ENCODE results near the gene ERCC5. TPM values are rescaled to one million over a fixed set of nuclear protein-coding genes. Genes with fewer than 3 reads are reported as not detected.

Gene ERCC5
- total RNA-seq, 2 donors from 2014 or later: 38.2 to 40.0 TPM

DNA sequence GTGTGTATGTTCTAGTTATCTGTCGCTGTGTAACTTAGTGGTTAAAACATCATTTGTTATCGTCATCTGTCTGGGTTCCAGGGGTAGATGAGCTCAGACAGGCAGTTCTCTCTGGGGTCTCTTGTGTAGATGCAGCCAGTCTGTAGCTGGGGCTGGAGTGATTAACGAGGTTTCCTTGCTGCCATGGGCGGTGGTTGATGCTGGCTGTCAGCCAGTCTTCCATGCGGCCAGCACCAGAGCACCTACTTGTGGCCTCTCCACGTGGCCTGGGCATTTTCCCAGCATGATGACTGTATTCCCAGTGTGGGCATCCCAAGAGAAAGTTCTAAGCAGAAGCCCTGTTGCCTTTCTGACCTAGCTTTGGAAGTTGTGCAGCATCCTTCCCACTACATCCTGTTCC, 10.7 kb downstream of the ERCC5 start:
- Histone ChIP-seq H3K36me3 (peaks cover 67% of the 10 kb centered on the region), H3K4me3 (no peak overlapping the region), H3K27ac (no peak overlapping the region), H3K4me1 (peaks cover 0 to 13% of the 10 kb centered on the region in 2 donors), H3K9me3 (no peaks in the 10 kb centered on the region), H3K27me3 (no peaks in the 10 kb centered on the region)
- DNase-seq (ENCODE audit: low spot score): no peak
- TF ChIP-seq, protein P1, sequence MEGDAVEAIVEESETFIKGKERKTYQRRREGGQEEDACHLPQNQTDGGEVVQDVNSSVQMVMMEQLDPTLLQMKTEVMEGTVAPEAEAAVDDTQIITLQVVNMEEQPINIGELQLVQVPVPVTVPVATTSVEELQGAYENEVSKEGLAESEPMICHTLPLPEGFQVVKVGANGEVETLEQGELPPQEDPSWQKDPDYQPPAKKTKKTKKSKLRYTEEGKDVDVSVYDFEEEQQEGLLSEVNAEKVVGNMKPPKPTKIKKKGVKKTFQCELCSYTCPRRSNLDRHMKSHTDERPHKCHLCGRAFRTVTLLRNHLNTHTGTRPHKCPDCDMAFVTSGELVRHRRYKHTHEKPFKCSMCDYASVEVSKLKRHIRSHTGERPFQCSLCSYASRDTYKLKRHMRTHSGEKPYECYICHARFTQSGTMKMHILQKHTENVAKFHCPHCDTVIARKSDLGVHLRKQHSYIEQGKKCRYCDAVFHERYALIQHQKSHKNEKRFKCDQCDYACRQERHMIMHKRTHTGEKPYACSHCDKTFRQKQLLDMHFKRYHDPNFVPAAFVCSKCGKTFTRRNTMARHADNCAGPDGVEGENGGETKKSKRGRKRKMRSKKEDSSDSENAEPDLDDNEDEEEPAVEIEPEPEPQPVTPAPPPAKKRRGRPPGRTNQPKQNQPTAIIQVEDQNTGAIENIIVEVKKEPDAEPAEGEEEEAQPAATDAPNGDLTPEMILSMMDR (IDR thresholded peaks at IDR 0.05): no peak

DNA sequence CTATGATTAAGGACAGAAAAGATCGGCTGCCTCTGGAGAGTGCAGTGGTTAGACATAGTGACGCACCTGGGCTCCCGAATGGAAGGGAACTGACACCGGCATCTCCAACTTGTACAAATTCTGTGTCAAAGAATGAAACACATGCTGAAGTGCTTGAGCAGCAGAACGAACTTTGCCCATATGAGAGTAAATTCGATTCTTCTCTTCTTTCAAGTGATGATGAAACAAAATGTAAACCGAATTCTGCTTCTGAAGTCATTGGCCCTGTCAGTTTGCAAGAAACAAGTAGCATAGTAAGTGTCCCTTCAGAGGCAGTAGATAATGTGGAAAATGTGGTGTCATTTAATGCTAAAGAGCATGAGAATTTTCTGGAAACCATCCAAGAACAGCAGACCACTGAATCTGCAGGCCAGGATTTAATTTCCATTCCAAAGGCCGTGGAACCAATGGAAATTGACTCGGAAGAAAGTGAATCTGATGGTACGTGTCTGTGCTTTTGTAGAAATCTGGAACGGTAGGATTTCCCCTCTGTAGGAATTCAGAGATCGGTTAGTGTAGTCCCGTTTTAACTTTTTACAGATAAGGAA, 16.9 kb downstream of the ERCC5 start:
- TF ChIP-seq, protein P1 (IDR thresholded peaks at IDR 0.05): no peak
- no peaks in the 10 kb centered on the region for H3K27me3 ChIP-seq
- H3K4me1 ChIP-seq: no peaks in the 10 kb centered on the region
- H3K9me3 ChIP-seq: no peaks in the 10 kb centered on the region
- no peak overlapping the region for H3K4me3 ChIP-seq
- H3K27ac ChIP-seq: no peak overlapping the region
- H3K36me3 ChIP-seq: peaks cover 96% of the 10 kb centered on the region
- no peak for DNase-seq (ENCODE audit: low spot score)

DNA sequence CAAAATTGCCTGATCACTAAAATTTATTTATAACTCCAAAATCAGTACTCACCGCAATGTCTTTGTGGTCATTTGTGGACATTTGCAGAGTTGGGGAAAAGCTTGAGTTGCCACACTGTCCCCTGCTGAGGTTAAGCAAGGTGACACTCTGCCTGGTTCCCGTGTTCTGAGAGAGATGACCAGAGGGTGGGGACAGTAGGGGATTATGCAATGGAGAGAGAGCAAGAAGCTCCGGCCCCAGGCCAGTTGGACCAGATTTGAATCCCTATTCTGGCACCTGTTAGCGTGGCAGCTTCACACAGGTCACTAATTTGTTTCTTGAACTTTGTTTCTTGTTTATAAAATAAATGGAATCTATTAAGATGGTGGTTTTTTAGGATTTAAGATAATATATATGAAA, 17.8 kb downstream of the ERCC5 start:
- Histone ChIP-seq H3K27me3 (no peaks in the 10 kb centered on the region), H3K27ac (no peak overlapping the region)
- TF ChIP-seq, protein P1 (IDR thresholded peaks at IDR 0.05): no peak

DNA sequence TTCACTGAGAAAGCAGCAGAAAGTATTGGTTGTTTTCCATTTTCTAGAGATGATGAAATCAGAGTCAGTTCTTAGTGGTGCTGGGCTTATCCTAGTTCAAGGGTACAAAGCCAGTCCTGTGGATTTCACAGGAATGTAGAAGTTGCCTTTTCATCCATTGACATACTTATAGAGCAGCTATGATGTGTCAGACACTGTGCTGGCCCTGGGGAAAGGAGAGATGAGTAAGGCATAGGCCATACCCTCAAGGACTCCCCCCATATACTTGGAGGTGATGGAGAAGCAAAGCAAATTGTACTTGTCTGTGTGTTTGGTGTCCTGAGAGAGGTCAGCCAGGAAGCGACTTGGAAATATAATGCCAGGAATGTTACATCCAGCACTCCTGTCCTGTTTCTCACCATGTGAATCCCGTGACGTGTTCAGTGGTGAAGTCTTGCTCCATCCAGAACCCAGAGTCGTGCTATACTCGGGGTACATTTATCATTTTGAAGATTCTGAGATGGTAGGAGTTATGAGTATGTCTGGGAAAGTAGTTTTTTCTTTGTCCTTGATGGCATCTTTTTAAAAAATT, 22.6 kb downstream of the ERCC5 start:
- no peak overlapping the region for H3K27ac ChIP-seq
- H3K4me1 ChIP-seq: peaks cover 0 to 6% of the 10 kb centered on the region in 2 donors
- H3K4me3 ChIP-seq: no peak overlapping the region
- H3K36me3 ChIP-seq: peaks cover 68% of the 10 kb centered on the region
- DNase-seq (ENCODE audit: low spot score): no peak
- no peaks in the 10 kb centered on the region for H3K9me3 ChIP-seq
- no peaks in the 10 kb centered on the region for H3K27me3 ChIP-seq
- TF ChIP-seq, protein P1 (IDR thresholded peaks at IDR 0.05): no peak

More for the DNA sequence above, 17.8 kb downstream of the ERCC5 start:
- no peak for DNase-seq (ENCODE audit: low spot score)
- no peaks in the 10 kb centered on the region for H3K9me3 ChIP-seq
- H3K36me3 ChIP-seq: peaks cover 96% of the 10 kb centered on the region
- H3K4me1 ChIP-seq: no peaks in the 10 kb centered on the region
- H3K4me3 ChIP-seq: no peak overlapping the region

DNA sequence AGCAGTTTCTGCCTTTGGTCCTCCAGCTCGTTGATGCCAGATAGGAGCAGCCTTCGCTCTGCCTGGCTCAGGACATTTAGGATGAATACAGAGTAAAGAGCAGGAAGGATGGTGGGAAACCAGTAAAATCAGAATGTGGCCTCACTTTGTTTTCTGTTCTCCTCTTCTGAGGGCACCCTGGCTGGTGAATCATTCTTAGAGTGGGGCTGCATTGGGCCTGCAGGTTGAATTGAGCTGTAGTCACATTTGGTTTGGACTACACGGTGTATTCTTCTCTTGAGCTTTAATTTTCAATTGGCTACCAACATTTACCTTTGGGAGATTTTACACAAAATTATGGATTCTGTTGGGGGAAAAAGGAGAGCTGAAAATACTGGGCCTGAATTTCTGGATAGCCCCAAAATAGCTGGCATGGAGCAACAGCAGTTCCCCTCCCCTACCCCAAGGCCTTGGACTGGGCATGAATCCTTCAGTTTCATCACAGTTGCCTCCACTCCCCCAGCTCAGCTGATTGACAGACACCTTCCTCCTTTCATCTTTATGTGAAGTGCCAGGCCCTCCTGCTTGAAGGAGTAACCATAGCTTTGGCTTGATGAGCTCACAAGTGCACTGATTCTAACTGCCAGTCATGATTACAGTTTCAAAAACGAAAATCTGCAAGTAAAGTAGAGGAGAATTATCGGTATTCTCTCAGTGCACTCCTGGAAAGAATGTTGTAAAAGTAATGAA, 24.3 kb downstream of the ERCC5 start:
- no peak overlapping the region for H3K27ac ChIP-seq
- H3K9me3 ChIP-seq: no peaks in the 10 kb centered on the region
- no peak for DNase-seq (ENCODE audit: low spot score)
- TF ChIP-seq, protein P1 (IDR thresholded peaks at IDR 0.05): no peak
- no peak overlapping the region for H3K4me3 ChIP-seq
- H3K27me3 ChIP-seq: no peaks in the 10 kb centered on the region
- peaks cover 0 to 6% of the 10 kb centered on the region in 2 donors for H3K4me1 ChIP-seq
- peaks cover 59% of the 10 kb centered on the region for H3K36me3 ChIP-seq

All from right atrium auricular region (tissue), 2 donors.